Prostate gland (tissue), 2 donors: Measurements from ENCODE around the gene RNF213. TPM values are rescaled to one million over a fixed set of nuclear protein-coding genes. Genes with fewer than 3 reads are reported as not detected.

Source experiments
- DNase-seq: peaks from one replicate; pipeline ENCODE4 v3.0.0-alpha.2; 2019; ENCODE audit warnings: low spot score
- H3K27ac ChIP-seq, 2 donors: fragments of 200-600 bp; sonication (generic); 2 replicates each; pipeline ENCODE4 v1.5.1; 2017 to 2019
- H3K27me3 ChIP-seq: fragments of 200-600 bp; sonication (generic); replicated peaks from 2 replicates; pipeline ENCODE4 v1.5.1; 2019; ENCODE audit not compliant: insufficient read depth
- H3K36me3 ChIP-seq, 2 donors: fragments of 200-600 bp; sonication (generic); 1 replicate in 1 of 2; 2 replicates in 1 of 2; pipeline versions ENCODE4 v1.5.1 to v1.8.1; 2017 to 2019
- H3K4me1 ChIP-seq: fragments of 200-600 bp; sonication (generic); replicated peaks from 2 replicates; pipeline ENCODE4 v1.5.1; 2019
- H3K4me3 ChIP-seq, 2 donors: fragments of 200-600 bp; sonication (generic); 2 replicates each; pipeline ENCODE4 v1.5.1; 2017 to 2019
- H3K9me3 ChIP-seq: fragments of 200-600 bp; sonication (generic); 2 replicates; pipeline ENCODE4 v1.5.1; 2017
- CTCF ChIP-seq, 4 experiments: fragments of 200-600 bp in 2 of 4; fragments of 450-650 bp in 2 of 4; sonication (generic) in 2 of 4; IDR thresholded peaks; 1 replicate in 3 of 4; 2 replicates in 1 of 4; pipeline ENCODE4 v1.5.1; 2016 to 2019; ENCODE audit warnings: antibody characterized with exemption in 4 of 4, mild to moderate bottlenecking in 2 of 4, moderate library complexity in 2 of 4
- POLR2A ChIP-seq: fragments of 450-650 bp; IDR thresholded peaks from one replicate; pipeline ENCODE4 v1.6.1; 2016; ENCODE audit warnings: antibody characterized with exemption, mild to moderate bottlenecking
- POLR2AphosphoS5 ChIP-seq: sonication (generic); formaldehyde crosslinking; IDR thresholded peaks from one replicate; pipeline ENCODE4 v1.6.1; 2017; ENCODE audit warnings: antibody characterized with exemption
- WGBS: methylation state at CpG from one replicate; pipeline ENCODE4 v1.1.5; 2018; 5-methylcytosine and 5-hydroxymethylcytosine counted together
- intact Hi-C: fragments of 100-400 bp; cut with DNase I; formaldehyde crosslinking; loops from one replicate; pipeline ENCODE4 v1.14.2; 2022
- total RNA-seq, 2 donors: library from RNA; depleted of rRNA; stranded (reverse); fragments of >200 nt; gene quantifications; one replicate each; pipeline ENCODE4 v1.1.0, GENCODE V29; 2016

RNF213 gene
- total RNA-seq, 2 donors from 2014 or later, result 57.7 to 112 TPM

- H3K9me3 ChIP-seq, result no peaks in the 10 kb centered on the region
- intact Hi-C loops, result no loop called here
- H3K27me3 ChIP-seq, result no peaks in the 10 kb centered on the region
- DNase-seq, result no peak
- H3K36me3 ChIP-seq, result no peaks in the 10 kb centered on the region
- peaks cover 7% of the 10 kb centered on the region for H3K4me1 ChIP-seq
- no peak for TF ChIP-seq POLR2AphosphoS5
- TF ChIP-seq CTCF (IDR thresholded peaks at IDR 0.05), result no peak
- no peak for TF ChIP-seq POLR2A
- no peak overlapping the region for H3K27ac ChIP-seq
- 70% methylated on average over 7 of the region's 7 CpGs for WGBS
- peak overlapping the region; percentile 81 to 93 for H3K4me3 ChIP-seq
These were observed 155.7 kb downstream of the RNF213 start for GRCh38 chr17:80416260-80416939.

- intact Hi-C loops, result no loop called here
- H3K27me3 ChIP-seq, result no peaks in the 10 kb centered on the region
- no peak overlapping the region for H3K27ac ChIP-seq
- no peaks in the 10 kb centered on the region for H3K36me3 ChIP-seq
- no peak for DNase-seq
- H3K4me1 ChIP-seq, result peaks cover 7% of the 10 kb centered on the region
- no peak overlapping the region for H3K4me3 ChIP-seq
- TF ChIP-seq POLR2AphosphoS5, result no peak
- no peak for TF ChIP-seq POLR2A
- TF ChIP-seq CTCF (IDR thresholded peaks at IDR 0.05), result no peak
- WGBS, result 71% methylated on average over 6 of the region's 6 CpGs
- no peaks in the 10 kb centered on the region for H3K9me3 ChIP-seq
These were observed 156.3 kb downstream of the RNF213 start for GRCh38 chr17:80416940-80417293.

GRCh38 chr17:80418589-80418988, 157.9 kb downstream of the RNF213 start:
- Histone ChIP-seq H3K9me3 (no peaks in the 10 kb centered on the region), H3K27me3 (no peaks in the 10 kb centered on the region), H3K4me1 (peaks cover 5% of the 10 kb centered on the region), H3K27ac (no peak overlapping the region), H3K4me3 (no peak overlapping the region), H3K36me3 (no peaks in the 10 kb centered on the region)
- no peak for DNase-seq
- WGBS, result 94% methylated on average over 11 of the region's 11 CpGs
- TF ChIP-seq CTCF (IDR thresholded peaks at IDR 0.05) (no peak), POLR2A (no peak), POLR2AphosphoS5 (no peak)
- intact Hi-C loops, result no loop called here

- no peak overlapping the region for H3K27ac ChIP-seq
- WGBS, result 86% methylated on average over 11 of the region's 11 CpGs
- intact Hi-C loops, result no loop called here
These were observed 158.6 kb downstream of the RNF213 start for GRCh38 chr17:80419255-80419654.

More at GRCh38 chr17:80419255-80419654, 158.6 kb downstream of the RNF213 start:
- Histone ChIP-seq H3K4me1 (no peaks in the 10 kb centered on the region), H3K27me3 (no peaks in the 10 kb centered on the region), H3K9me3 (no peaks in the 10 kb centered on the region), H3K4me3 (no peak overlapping the region), H3K36me3 (no peaks in the 10 kb centered on the region)
- DNase-seq, result no peak
- TF ChIP-seq POLR2A (no peak), CTCF (IDR thresholded peaks at IDR 0.05) (no peak), POLR2AphosphoS5 (no peak)
